Measurements from ENCODE around the gene ECEL1. TPM values are rescaled to one million over a fixed set of nuclear protein-coding genes. Genes with fewer than 3 reads are reported as not detected.
"Not testable (repeated sequence)": the region's sequence is repeated elsewhere in the genome, so short reads cannot be mapped to it uniquely, and the experiment has no call there.

The ECEL1 gene
- total and polyA plus RNA-seq, 8 donors, result 0.30 to 1.1 (median 0.76) TPM; not detected in 2

GRCh38 chr2:232447091-232447620, 40.5 kb downstream of the ECEL1 start:
- intact Hi-C loops (cut with DNase I), result no loop called here
- Histone ChIP-seq H3K27ac (no peak overlapping the region), H3K9me3 (no peaks in the 10 kb centered on the region), H3K4me3 (no peak overlapping the region), H3K36me3 (no peaks in the 10 kb centered on the region), H3K27me3 (no peaks in the 10 kb centered on the region), H3K4me1 (no peaks in the 10 kb centered on the region)
- DNase-seq (peak in 1 of 6 donors; percentile 34), FAIRE-seq (no peak), ATAC-seq (no peak)
- no peak for TF ChIP-seq CTCF (IDR thresholded peaks at IDR 0.05)
- WGBS, 2 donors, result 68 to 69% methylated on average over 9 of the region's 9 CpGs

GRCh38 chr2:232446266-232446777, 41.3 kb downstream of the ECEL1 start:
- H3K4me1 ChIP-seq; H3K27me3 ChIP-seq; H3K9me3 ChIP-seq; H3K36me3 ChIP-seq; intact Hi-C loops (cut with DNase I); FAIRE-seq; H3K27ac ChIP-seq; H3K4me3 ChIP-seq: not testable (repeated sequence)
- ATAC-seq, result peak in 2 of 4 donors; percentile 56 to 66
- 21 to 25% methylated on average over 7 of the region's 9 CpGs for WGBS, 2 donors
- DNase-seq, result peak in 2 of 6 donors; percentile 51 to 57
- peak in 1 of 4 donors; percentile 36 for TF ChIP-seq CTCF (IDR thresholded peaks at IDR 0.05)

GRCh38 chr2:232445149-232445885, 42.3 kb downstream of the ECEL1 start:
- ATAC-seq, H3K36me3 ChIP-seq, FAIRE-seq, DNase-seq, H3K27ac ChIP-seq, H3K9me3 ChIP-seq, H3K4me1 ChIP-seq, H3K27me3 ChIP-seq, H3K4me3 ChIP-seq: not testable (repeated sequence)
- intact Hi-C loops (cut with DNase I), result loop anchor here in 1 of 3 donors (2.0 kb wide), 1 partner anchor 75 kb away; the partner anchor contains the start of gene PRSS56
- WGBS, 2 donors, result 73 to 77% methylated on average over 25 to 27 of the region's 29 CpGs

GRCh38 chr2:232444409-232445148, 43.1 kb downstream of the ECEL1 start:
- DNase-seq, result peak in 4 of 6 donors; percentile 48 to 73 (median 59)
- Histone ChIP-seq H3K36me3 (no peaks in the 10 kb centered on the region), H3K9me3 (no peaks in the 10 kb centered on the region), H3K27me3 (no peaks in the 10 kb centered on the region), H3K4me1 (no peaks in the 10 kb centered on the region), H3K27ac (no peak overlapping the region), H3K4me3 (no peak overlapping the region)
- ATAC-seq, result peak; percentile 38 to 53 (median 45)
- FAIRE-seq, result no peak
- intact Hi-C loops (cut with DNase I), result loop anchor here in 1 of 3 donors (2.0 kb wide), 1 partner anchor 76 kb away; the partner anchor contains the start of gene PRSS56
- 67 to 72% methylated on average over 21 of the region's 21 CpGs for WGBS, 2 donors
- TF ChIP-seq CTCF (IDR thresholded peaks at IDR 0.05), result peak; percentile 22 to 39 (median 35)

GRCh38 chr2:232443669-232444408, 43.8 kb downstream of the ECEL1 start:
- WGBS, 2 donors, result 37 to 53% methylated on average over 14 to 15 of the region's 21 CpGs
- peak in 1 of 6 donors; percentile 58 for DNase-seq
- not testable (repeated sequence) for H3K4me3 ChIP-seq, H3K36me3 ChIP-seq, H3K4me1 ChIP-seq, H3K27ac ChIP-seq, H3K9me3 ChIP-seq, FAIRE-seq, H3K27me3 ChIP-seq
- intact Hi-C loops (cut with DNase I), result loop anchor here in 1 of 3 donors (2.0 kb wide), 1 partner anchor 77 kb away; the partner anchor contains the start of gene PRSS56
- peak in 2 of 4 donors; percentile 26 for ATAC-seq

- H3K36me3 ChIP-seq; intact Hi-C loops (cut with DNase I); ATAC-seq; H3K27me3 ChIP-seq; H3K4me3 ChIP-seq; FAIRE-seq; DNase-seq; H3K9me3 ChIP-seq; H3K4me1 ChIP-seq; H3K27ac ChIP-seq: not testable (repeated sequence)
- WGBS, 2 donors, result 86 to 100% methylated on average over 2 to 13 of the region's 13 CpGs
Observed at GRCh38 chr2:232443047-232443446, 44.6 kb downstream of the ECEL1 start.

- DNase-seq; H3K9me3 ChIP-seq; H3K36me3 ChIP-seq; H3K27me3 ChIP-seq; ATAC-seq; H3K27ac ChIP-seq; intact Hi-C loops (cut with DNase I); FAIRE-seq; H3K4me3 ChIP-seq; H3K4me1 ChIP-seq: not testable (repeated sequence)
- WGBS, 2 donors, result 68 to 71% methylated on average over 12 to 13 of the region's 13 CpGs
Observed at GRCh38 chr2:232442431-232442830, 45.2 kb downstream of the ECEL1 start.

GRCh38 chr2:232441922-232442321, 45.7 kb downstream of the ECEL1 start:
- H3K4me3 ChIP-seq, result not testable (repeated sequence)

More at GRCh38 chr2:232441922-232442321, 45.7 kb downstream of the ECEL1 start:
- ATAC-seq; H3K27me3 ChIP-seq; H3K27ac ChIP-seq; H3K4me1 ChIP-seq; intact Hi-C loops (cut with DNase I); FAIRE-seq; H3K9me3 ChIP-seq; H3K36me3 ChIP-seq: not testable (repeated sequence)
- DNase-seq, result peak in 1 of 6 donors; percentile 62
- WGBS, 2 donors, result 78 to 81% methylated on average over 8 to 9 of the region's 10 CpGs

All from pancreas (tissue), 10 donors.